Bronchial epithelial cell (primary cell): Measurements from ENCODE around the gene EPB41L4A. TPM values are rescaled to one million over a fixed set of nuclear protein-coding genes. Genes with fewer than 3 reads are reported as not detected.

ENCODE experiments used
- DNase-seq: peaks from one replicate; pipeline ENCODE4 v3.0.0-alpha.2; 2010; ENCODE audit warnings: low read depth
- FAIRE-seq: peaks from 2 replicates; lab custom pipeline; 2011; peaks lifted over from hg19 to GRCh38; lab: Jason Lieb, UNC
- H3K27me3 ChIP-seq: 2 replicates; pipeline ENCODE4 v1.5.1; 2011; ENCODE audit warnings: low read length; ENCODE audit not compliant: control insufficient read depth, insufficient read depth
- H3K36me3 ChIP-seq: 2 replicates; pipeline ENCODE4 v1.5.1; 2011; ENCODE audit warnings: low read length; ENCODE audit not compliant: control insufficient read depth, insufficient read depth
- H3K4me3 ChIP-seq: 2 replicates; pipeline ENCODE4 v1.5.1; 2011; ENCODE audit warnings: mild to moderate bottlenecking, low read depth, low read length, control low read depth
- total RNA-seq: library from RNA; depleted of rRNA; stranded (reverse); fragments of >200 nt; gene quantifications from 2 replicates; pipeline ENCODE4 v1.2.1, GENCODE V29; 2014
- TF ChIP-seq, protein P1 (sequence below): IDR thresholded peaks from 2 replicates; pipeline ENCODE4 v1.5.1; 2011; ENCODE audit warnings: mild to moderate bottlenecking, moderate library complexity, low read length, control low read depth, inconsistent platforms; ENCODE audit not compliant: insufficient read depth, severe bottlenecking

EPB41L4A gene
- total RNA-seq, 1 donor from 2014 or later = 5.3 TPM

- Histone ChIP-seq H3K36me3 (no peaks in the 10 kb centered on the region), H3K27me3 (no peaks in the 10 kb centered on the region), H3K4me3 (no peak overlapping the region)
- DNase-seq = no peak
- no peak for FAIRE-seq
- TF ChIP-seq, protein P1, sequence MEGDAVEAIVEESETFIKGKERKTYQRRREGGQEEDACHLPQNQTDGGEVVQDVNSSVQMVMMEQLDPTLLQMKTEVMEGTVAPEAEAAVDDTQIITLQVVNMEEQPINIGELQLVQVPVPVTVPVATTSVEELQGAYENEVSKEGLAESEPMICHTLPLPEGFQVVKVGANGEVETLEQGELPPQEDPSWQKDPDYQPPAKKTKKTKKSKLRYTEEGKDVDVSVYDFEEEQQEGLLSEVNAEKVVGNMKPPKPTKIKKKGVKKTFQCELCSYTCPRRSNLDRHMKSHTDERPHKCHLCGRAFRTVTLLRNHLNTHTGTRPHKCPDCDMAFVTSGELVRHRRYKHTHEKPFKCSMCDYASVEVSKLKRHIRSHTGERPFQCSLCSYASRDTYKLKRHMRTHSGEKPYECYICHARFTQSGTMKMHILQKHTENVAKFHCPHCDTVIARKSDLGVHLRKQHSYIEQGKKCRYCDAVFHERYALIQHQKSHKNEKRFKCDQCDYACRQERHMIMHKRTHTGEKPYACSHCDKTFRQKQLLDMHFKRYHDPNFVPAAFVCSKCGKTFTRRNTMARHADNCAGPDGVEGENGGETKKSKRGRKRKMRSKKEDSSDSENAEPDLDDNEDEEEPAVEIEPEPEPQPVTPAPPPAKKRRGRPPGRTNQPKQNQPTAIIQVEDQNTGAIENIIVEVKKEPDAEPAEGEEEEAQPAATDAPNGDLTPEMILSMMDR = no peak
Observed at GRCh38 chr5:112385969-112386368, 33.1 kb downstream of the EPB41L4A start.

GRCh38 chr5:112385566-112385965 lies 33.5 kb downstream of the EPB41L4A start:
- TF ChIP-seq, protein P1 = no peak
- DNase-seq (no peak), FAIRE-seq (no peak)
- Histone ChIP-seq H3K36me3 (no peaks in the 10 kb centered on the region), H3K4me3 (no peak overlapping the region), H3K27me3 (no peaks in the 10 kb centered on the region)

GRCh38 chr5:112384523-112384922 lies 34.6 kb downstream of the EPB41L4A start:
- H3K36me3 ChIP-seq = no peaks in the 10 kb centered on the region
- DNase-seq = no peak
- TF ChIP-seq, protein P1 = no peak
- no peak for FAIRE-seq
- no peak overlapping the region for H3K4me3 ChIP-seq
- no peaks in the 10 kb centered on the region for H3K27me3 ChIP-seq

- TF ChIP-seq, protein P1 = no peak
- no peaks in the 10 kb centered on the region for H3K36me3 ChIP-seq
- DNase-seq (no peak), FAIRE-seq (no peak)
- no peak overlapping the region for H3K4me3 ChIP-seq
- H3K27me3 ChIP-seq = no peaks in the 10 kb centered on the region
Observed at GRCh38 chr5:112382886-112383285, 36.2 kb downstream of the EPB41L4A start.

GRCh38 chr5:112381521-112381920 lies 37.6 kb downstream of the EPB41L4A start:
- Histone ChIP-seq H3K27me3 (no peaks in the 10 kb centered on the region), H3K36me3 (no peaks in the 10 kb centered on the region), H3K4me3 (no peak overlapping the region)
- TF ChIP-seq, protein P1 = no peak
- no peak for DNase-seq
- no peak for FAIRE-seq

DNA sequence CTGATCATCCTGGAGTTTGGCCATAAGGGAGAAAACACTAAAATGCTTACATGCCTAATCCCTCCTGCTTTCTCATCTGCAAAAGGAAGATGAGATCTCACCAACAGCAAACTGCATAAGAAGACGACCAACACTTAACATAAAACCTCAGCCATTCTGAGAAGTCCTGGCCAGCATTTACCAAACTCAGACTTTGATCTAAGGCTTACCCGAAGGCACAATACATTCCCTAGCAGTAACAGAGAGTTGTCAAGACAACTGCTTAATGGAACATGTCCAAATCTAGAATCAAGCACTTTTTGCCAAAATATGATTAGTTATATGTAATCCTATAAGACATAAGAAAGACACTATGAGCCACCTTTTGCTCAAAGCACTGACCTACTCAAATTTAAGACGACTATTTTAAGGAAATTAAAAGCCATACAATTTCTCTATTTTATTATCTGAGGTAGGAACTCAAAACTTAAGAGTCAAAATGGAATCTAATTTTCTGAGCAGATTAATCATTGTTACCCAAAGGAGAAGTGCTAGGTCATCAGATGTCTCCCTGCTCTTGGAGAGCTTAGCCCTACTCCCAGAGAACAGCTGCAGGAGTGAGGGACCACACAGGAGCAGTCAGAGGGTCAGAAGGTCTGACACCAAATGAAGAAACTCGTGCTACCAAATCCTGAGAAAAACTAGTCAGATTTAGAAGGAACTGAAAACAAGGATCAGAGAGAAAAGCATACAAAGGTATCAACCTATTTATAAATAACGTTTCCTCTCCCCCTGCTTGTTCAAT lies 39.3 kb downstream of the EPB41L4A start:
- FAIRE-seq (no peak), DNase-seq (no peak)
- Histone ChIP-seq H3K27me3 (no peaks in the 10 kb centered on the region), H3K4me3 (no peak overlapping the region), H3K36me3 (no peaks in the 10 kb centered on the region)
- TF ChIP-seq, protein P1 = no peak
